Mesothelial cell of epicardium (in vitro differentiated cells): Measurements from ENCODE around the gene TMEM38B. TPM values are rescaled to one million over a fixed set of nuclear protein-coding genes. Genes with fewer than 3 reads are reported as not detected.
A peak's percentile ranks its signal among the peaks of the same experiment; 100 is the strongest.
"Not testable (repeated sequence)": the region's sequence is repeated elsewhere in the genome, so short reads cannot be mapped to it uniquely, and the experiment has no call there.

ENCODE experiments used
- DNase-seq, 2 experiments: peaks; one replicate each; pipeline ENCODE4 v3.0.0; 2021; ENCODE audit warnings: low spot score in 2 of 2; ENCODE audit not compliant: unreplicated experiment in 2 of 2
- H3K27ac Mint-ChIP-seq: 2 replicates; pipeline ENCODE4 v1.8.0; 2021; ENCODE audit warnings: mixed read lengths
- H3K27me3 Mint-ChIP-seq: 2 replicates; pipeline ENCODE4 v1.8.0; 2021; ENCODE audit warnings: low read depth, mixed read lengths
- H3K36me3 Mint-ChIP-seq: 2 replicates; pipeline ENCODE4 v1.8.0; 2021; ENCODE audit warnings: mixed read lengths
- H3K4me1 Mint-ChIP-seq: 2 replicates; pipeline ENCODE4 v1.8.0; 2021; ENCODE audit warnings: mixed read lengths
- H3K4me3 Mint-ChIP-seq: 2 replicates; pipeline ENCODE4 v1.8.0; 2021; ENCODE audit warnings: mild to moderate bottlenecking, moderate library complexity, mixed read lengths
- H3K9me3 Mint-ChIP-seq: 2 replicates; pipeline ENCODE4 v1.8.0; 2021; ENCODE audit warnings: mixed read lengths
- CTCF ChIP-seq: fragments of 200-600 bp; sonication (generic); IDR thresholded peaks from one replicate; pipeline ENCODE4 v1.5.0; 2021; ENCODE audit warnings: antibody characterized with exemption; ENCODE audit not compliant: unreplicated experiment
- total RNA-seq: library from RNA; stranded (reverse); gene quantifications from 3 replicates; pipeline ENCODE4 v1.2.1, GENCODE V29; 2021

The TMEM38B gene
- total RNA-seq, 1 donor from 2014 or later: 14.1 TPM

GRCh38 chr9:105716146-105716545 lies 21.8 kb downstream of the TMEM38B start:
- H3K27me3 Mint-ChIP-seq: no peaks in the 10 kb centered on the region
- H3K9me3 Mint-ChIP-seq: peaks cover 6% of the 10 kb centered on the region
- H3K27ac Mint-ChIP-seq: no peak overlapping the region
- peaks cover 8% of the 10 kb centered on the region for H3K36me3 Mint-ChIP-seq
- no peak for DNase-seq
- no peak for TF ChIP-seq CTCF
- no peaks in the 10 kb centered on the region for H3K4me1 Mint-ChIP-seq
- no peak overlapping the region for H3K4me3 Mint-ChIP-seq

GRCh38 chr9:105722099-105722498 lies 27.8 kb downstream of the TMEM38B start:
- Mint-ChIP-seq H3K27me3 (no peaks in the 10 kb centered on the region), H3K27ac (no peak overlapping the region), H3K4me3 (no peak overlapping the region), H3K4me1 (no peaks in the 10 kb centered on the region), H3K36me3 (peaks cover 3% of the 10 kb centered on the region), H3K9me3 (no peaks in the 10 kb centered on the region)
- no peak for DNase-seq
- peak; percentile 18 for TF ChIP-seq CTCF

- H3K4me3 Mint-ChIP-seq: no peak overlapping the region
These were observed 31.0 kb downstream of the TMEM38B start for GRCh38 chr9:105725370-105725769.

GRCh38 chr9:105728230-105728629 lies 33.9 kb downstream of the TMEM38B start:
- H3K9me3 Mint-ChIP-seq: peaks cover 28% of the 10 kb centered on the region
- DNase-seq, H3K27ac Mint-ChIP-seq, H3K4me1 Mint-ChIP-seq, H3K4me3 Mint-ChIP-seq, H3K27me3 Mint-ChIP-seq: not testable (repeated sequence)
- peaks cover 35% of the 10 kb centered on the region for H3K36me3 Mint-ChIP-seq

More at GRCh38 chr9:105725370-105725769, 31.0 kb downstream of the TMEM38B start:
- no peaks in the 10 kb centered on the region for H3K4me1 Mint-ChIP-seq
- TF ChIP-seq CTCF: no peak
- DNase-seq: no peak
- H3K27ac Mint-ChIP-seq: no peak overlapping the region
- H3K36me3 Mint-ChIP-seq: peaks cover 16% of the 10 kb centered on the region
- no peaks in the 10 kb centered on the region for H3K27me3 Mint-ChIP-seq
- H3K9me3 Mint-ChIP-seq: peaks cover 15% of the 10 kb centered on the region

GRCh38 chr9:105731420-105731819 lies 37.1 kb downstream of the TMEM38B start:
- not testable (repeated sequence) for H3K27me3 Mint-ChIP-seq, H3K4me3 Mint-ChIP-seq, DNase-seq, H3K27ac Mint-ChIP-seq, H3K4me1 Mint-ChIP-seq
- Mint-ChIP-seq H3K36me3 (peaks cover 61% of the 10 kb centered on the region), H3K9me3 (peaks cover 59% of the 10 kb centered on the region)

- H3K9me3 Mint-ChIP-seq: peaks cover 46% of the 10 kb centered on the region
- no peak for DNase-seq
- no peak for TF ChIP-seq CTCF
- H3K27ac Mint-ChIP-seq: no peak overlapping the region
- H3K4me3 Mint-ChIP-seq: no peak overlapping the region
- H3K4me1 Mint-ChIP-seq: no peaks in the 10 kb centered on the region
- H3K27me3 Mint-ChIP-seq: no peaks in the 10 kb centered on the region
- H3K36me3 Mint-ChIP-seq: peaks cover 60% of the 10 kb centered on the region
These were observed 41.0 kb downstream of the TMEM38B start for GRCh38 chr9:105735366-105735765.

- Mint-ChIP-seq H3K27me3 (no peaks in the 10 kb centered on the region), H3K4me3 (no peak overlapping the region), H3K36me3 (peaks cover 55% of the 10 kb centered on the region), H3K27ac (no peak overlapping the region), H3K4me1 (no peaks in the 10 kb centered on the region), H3K9me3 (peaks cover 41% of the 10 kb centered on the region)
- DNase-seq: no peak
- no peak for TF ChIP-seq CTCF
These were observed 42.9 kb downstream of the TMEM38B start for GRCh38 chr9:105737205-105737604.
